Stimulated activated CD4-positive, alpha-beta T cell treated with anti-CD3 and anti-CD28 coated beads, Interleukin-1b, Interleukin-23, amount 100 ng/mL, for 24 hours (primary cell): ENCODE measurements around the gene AGMAT.

ENCODE experiments used
- DNase-seq, 4 experiments: peaks; one replicate each; pipeline ENCODE4 v3.0.0-alpha.2; 2020; ENCODE audit warnings: low read depth in 4 of 4, low spot score in 1 of 4

AGMAT gene

DNA sequence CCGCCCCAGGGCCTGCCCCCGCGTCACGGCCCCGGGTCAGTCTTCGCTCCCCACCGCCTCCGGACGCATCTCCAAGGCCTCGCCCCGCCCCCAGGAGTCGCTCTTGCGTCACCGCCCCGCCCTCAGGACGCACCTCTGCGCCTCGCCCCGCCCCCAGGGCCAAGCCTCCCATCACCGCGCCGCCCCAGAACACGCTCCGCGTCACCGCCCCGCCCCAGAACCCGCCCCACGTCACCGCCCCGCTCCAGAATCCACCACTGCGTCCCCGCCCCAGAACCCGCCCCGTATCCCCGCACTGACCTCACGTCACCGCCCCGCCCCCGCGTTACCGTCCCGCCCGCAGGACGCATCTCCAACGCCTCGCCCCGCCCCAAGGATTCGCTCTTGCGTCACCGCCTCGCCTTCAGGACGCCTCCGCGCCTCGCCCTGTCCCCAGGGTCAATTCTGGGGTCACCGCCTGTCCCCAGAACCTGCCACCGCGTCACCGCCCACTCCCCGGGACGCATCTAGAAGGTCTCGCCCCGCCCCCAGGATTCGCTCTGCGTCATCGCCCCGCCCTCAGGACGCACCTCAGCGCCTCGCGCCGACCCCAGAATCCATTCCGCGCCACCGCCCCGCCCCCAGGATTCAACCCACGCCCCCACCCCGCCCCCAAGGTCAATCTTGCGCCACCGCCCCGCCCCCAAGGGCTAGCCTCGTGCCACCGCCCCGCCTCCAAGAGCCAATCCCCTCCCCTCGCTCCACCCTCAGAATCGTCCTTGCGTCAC, 60.4 kb downstream of the AGMAT start:
- peak; percentile 99 to 100 (median 100) for DNase-seq

DNA sequence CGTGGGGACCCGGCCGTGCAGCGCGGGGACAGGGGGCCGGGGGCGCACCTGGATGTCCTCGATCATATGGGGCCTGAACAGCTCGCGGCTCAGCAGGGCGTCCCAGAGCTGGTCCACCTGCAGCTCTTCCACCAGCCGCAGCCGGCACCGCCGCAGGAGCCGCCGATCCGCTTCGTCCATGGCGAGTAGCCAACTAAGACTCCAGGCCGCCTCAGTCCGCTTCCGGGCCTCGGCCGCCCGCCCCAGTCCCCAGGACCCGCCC, 60.9 kb downstream of the AGMAT start, which contains the start of gene CASP9:
TSS of gene CASP9 (minus strand) at position 195 of the 262 bp plus-strand sequence. CDS start at position 180, 15 bp downstream.
- DNase-seq = no peak

DNA sequence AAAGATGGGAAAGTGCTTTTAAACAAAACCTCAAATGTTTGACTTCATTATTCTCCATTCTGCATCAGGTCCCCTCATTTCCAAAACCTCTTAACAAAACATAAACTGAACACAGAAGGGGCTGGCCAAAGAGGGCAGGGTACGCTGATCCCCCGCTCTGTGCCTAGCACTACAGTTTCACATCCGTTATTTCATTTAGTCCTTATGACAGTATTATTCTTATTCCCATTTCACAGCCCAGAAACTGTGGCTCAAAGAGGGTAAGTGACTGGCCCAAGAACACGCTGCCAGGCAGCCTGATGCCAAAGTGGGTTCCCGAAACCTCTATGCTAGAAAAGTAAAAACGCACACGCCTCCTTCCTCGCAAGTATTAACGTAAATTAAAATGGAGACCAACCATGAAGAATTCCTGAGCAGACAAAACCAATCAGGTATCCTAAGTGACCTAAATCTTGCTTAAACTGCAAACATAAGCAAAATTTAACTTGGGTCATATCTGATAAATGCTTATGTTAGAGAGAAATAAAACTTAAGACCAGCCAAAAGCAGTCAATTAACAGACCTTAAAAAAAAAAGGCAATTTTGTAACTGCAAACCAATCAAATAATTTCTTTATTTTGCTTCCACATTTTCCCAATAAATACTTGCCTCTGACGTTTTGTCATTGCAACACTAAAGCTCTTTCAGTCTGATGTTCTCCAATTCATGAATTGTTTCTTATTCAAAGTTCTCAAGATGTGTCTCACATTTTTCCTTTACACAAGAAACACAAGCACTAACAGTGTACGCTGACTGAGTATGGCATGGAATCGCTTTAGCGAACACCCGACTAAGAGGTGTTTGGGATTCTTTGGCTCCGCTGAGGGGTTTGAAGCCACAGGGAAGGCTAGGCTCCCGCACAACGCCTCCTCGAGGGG, 61.5 kb downstream of the AGMAT start:
- DNase-seq = no peak

DNA sequence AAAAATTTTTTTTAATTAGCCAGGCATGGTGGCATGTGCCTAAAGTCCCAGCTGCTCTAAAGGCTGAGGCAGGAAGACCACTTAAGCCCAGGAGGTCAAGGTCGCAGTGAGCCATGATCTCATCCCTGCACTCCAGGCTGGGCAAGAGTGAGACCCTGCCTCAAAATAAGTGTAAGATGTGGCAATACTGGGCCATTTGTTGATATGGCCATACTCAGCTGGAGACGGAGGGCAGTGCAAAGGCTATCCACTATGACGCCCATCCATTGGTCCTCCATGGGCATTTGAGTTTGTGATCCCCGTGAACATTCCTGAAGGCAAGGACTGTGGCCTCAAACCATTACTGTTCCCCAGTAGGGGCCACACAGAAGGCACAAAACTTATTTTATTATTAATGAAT, 62.3 kb downstream of the AGMAT start:
- no peak for DNase-seq
